NCI-H524 treated with DMSO at 0.1 percent for 48 hours (cell line): ENCODE results near the gene STIM2.
"Not testable (repeated sequence)": the region's sequence is repeated elsewhere in the genome, so short reads cannot be mapped to it uniquely, and the experiment has no call there.

Source experiments
- DNase-seq: peaks from one replicate; lab custom pipeline; 2025; lab: John Stamatoyannopoulos, UW

STIM2 gene

DNA sequence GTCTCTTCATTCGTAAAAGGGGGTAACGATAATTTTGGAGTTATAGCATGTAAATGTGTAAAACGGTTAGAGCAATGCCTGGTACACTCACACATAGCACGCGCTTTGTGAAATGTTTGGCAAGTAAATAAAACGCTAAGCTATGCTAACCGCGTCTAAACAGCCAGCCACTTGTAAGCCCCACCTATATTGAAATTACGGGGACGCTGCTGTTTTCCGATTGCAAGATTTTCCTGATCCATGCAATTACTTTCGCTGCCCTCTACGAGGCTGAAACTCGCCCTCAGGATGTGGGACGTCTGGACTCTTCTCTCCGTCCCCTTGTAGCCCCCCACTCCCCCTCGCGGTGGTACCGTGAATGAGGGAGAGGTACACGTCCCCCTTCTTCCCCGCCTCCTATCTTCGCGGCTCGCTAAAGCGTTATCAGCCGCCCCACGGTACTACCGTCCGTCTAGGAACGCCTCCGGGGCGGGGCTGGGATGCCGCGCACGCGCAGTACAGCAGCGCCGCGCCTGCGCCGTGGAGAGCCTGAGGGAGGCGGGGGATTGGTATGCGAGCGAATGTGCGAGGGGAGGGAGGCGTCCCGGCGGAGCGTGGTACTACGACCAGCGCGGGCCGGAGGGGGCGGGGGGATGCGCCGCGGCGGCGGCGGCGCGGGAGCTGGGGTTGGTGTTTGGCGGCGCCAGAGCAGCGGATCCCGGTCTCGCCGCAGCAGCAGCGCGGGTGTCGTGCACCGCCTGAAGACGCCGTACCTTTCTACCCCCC is at the start of gene STIM2:
TSS of gene STIM2 (plus strand) at position 685 of the 765 bp plus-strand sequence.
- peak; percentile 89 for DNase-seq

DNA sequence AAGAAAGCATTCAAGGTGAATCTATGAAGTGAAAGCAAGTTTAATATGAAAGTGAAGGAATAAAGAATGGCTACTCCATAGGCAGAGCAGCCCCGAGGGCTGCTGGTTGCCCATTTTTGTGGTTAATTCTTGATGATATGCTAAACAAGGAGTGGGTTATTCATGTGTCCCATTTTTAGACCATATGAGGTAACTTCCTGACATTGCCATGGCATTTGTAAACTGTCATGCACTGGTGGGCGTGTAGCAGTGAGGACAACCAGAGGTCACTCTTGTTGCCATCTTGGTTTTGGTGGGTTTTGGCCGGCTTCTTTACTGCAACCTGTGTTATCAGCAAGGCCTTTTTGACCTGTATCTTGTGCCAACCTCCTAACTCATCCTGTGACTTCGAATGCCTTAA is 49.1 kb upstream of the STIM2 start:
- not testable (repeated sequence) for DNase-seq

DNA sequence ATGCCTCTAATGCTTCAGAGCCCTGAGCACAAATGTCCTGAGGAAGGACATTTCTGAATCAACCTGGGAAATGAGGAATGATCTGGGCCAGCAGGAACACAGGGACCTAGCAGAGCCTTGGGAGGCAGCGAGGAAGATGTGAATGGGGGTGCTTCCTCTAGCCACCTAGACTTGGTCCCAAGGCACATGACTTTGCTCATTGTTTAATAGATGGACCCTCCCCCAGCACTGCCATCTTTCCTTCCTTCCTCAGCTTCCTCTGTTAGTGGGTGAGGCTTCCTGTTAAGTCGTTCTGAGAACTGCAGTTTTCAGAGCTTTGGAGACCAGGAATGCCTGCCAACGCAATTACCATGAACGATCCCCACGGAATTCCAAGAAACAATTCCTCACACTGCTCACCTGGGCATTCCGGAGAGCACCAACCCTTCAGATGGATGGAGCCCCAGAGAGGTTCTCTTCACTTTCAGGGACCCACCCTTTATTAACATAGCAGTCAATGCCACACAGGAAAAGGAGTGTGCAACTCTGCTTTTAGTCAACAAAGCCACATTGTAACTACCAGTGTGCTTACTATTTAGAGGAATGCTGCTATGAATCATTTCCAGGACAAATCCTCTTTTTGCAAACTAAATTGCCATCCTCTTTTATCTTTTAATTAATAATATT is 48.5 kb upstream of the STIM2 start:
- DNase-seq, result no peak

DNA sequence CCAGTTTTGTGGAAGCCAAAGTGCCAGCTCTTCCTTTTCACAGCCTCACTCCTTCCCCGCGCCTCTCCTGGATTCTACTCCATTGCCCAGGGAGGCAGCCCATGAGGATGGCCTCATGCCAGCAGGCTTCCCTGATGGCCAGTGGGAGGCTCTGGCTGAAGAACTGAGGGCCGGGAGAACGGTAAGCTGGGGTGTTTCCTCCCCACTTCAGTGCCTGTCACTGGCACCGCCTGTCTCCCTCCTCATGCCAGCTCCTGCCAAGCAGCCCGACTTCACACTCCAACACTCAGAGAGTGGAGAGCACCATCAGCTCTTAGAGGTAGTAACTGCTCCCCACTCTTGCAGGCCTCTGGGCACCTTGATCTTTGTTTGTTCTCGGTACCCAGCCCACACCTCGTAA is 46.9 kb upstream of the STIM2 start:
- DNase-seq, result no peak

DNA sequence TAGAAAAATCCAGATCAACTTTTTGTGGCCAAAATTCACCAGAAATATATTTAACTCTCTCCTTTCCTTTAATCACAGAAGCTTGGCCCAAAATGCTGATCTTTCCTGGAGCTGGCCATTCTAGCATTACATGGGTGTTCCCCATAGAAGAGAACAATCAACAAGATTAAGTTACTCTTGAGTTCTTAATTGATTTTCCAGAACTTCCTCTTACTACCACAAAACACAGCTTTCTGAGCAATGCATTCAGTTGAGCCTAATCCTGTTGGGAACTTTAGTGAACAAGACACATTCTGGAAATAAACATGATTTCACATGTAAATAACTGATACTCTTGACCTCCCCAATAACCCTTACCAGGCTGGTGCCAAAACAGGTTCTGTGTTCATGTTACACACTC is 45.4 kb upstream of the STIM2 start:
- no peak for DNase-seq

DNA sequence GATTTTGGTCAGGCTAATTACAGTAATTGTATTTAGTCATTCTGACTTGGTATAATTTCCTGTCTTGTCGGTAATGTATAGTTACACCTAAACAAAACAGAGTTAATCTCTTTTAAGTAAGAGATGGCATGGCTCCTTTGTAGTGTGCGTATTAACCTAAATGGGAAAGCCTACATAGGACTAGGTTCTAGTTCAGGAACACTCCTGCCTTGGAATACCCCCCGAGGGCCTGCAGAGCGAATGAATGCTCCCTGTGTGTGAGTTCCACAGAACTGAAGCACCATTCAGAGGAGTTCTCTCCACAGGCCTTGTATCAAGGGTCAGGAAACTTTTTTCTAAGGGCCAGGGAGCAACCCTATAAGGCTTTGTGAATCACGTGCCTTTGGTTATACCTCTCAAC is 44.9 kb upstream of the STIM2 start:
- no peak for DNase-seq

DNA sequence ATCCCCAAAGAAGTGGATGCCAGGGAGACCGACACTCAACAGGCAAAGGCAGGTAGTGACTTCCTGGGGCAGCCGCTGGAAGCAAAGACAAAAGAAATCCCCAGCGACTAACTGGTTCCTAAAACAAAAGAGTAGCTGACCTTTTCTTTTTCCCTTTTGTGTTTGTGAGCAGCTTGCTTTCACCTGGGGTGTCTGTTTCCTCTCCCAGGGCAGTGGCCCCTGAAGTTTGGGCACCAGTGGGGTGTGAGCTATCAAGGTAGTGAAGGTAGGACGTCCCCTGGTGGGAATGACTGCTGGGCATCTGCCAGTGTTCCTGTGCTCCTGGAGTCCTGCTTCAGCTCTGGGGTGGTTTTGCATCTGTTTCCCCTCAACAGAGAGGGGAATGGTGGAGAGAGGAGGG is 41.6 kb upstream of the STIM2 start:
- no peak for DNase-seq

DNA sequence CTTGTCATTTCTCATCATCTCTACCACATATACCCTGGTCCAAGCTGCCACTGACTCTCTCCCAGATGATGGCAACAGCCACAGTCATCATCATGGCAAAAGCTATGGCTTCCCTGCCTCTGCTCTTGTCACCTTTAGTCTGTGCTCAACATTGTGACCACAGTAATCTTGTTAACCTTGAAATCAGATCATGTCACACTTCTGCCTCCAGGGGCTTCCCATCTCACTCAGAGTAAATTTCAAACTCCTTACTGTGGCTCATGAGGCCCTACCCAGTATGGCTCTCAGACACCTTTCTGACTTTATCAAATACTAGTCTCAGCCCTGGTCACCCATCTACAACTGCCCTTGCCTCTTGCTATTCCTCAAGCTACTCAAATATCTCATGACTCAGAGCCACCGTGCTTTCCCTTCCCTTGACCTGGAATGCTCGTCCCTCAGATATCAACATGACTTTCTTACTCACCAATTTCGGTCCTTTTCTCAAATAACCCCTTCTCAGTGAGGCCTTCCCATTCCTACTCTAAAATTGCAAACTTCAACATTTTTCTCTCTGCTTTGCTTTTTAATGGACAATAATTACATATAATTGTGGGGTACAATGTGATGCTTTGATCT is 41.1 kb upstream of the STIM2 start:
- DNase-seq, result no peak

DNA sequence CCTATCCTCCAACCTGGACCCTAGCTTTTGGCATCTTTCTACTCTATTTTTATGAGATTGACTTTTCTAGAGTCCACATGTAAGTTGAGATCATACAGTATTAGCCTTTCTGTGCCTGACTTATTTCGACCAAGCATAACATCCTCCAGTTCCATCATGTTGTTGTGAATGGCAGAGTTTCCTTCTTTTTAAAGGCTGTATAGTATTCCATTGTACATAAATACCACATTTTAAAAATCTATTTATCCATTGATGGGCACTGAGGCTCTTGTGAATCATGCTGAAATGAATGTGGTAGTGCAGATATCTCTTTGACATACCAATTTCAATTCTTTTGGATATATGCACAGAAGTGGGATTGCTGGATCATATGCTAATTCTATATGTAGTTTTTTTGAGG is 40.3 kb upstream of the STIM2 start:
- no peak for DNase-seq

DNA sequence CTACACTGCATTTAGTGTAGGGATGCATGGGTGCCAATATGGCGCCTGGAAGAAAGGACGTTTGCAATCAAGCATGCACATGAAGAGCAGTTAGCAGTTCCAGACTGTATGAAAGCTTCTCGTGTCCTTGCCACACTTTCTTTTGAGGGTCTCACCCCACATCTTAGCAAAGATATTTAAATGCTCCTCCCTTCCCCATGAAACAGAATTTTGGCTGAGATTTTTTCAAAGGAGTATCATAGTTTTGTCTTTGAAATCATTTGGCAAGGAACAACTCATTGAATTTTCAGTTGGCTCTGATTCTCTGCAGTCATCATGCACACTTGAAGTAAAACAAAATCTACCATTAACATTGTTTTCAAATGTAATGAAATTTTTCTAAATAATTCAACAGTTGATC is 39.6 kb upstream of the STIM2 start:
- DNase-seq, result no peak

DNA sequence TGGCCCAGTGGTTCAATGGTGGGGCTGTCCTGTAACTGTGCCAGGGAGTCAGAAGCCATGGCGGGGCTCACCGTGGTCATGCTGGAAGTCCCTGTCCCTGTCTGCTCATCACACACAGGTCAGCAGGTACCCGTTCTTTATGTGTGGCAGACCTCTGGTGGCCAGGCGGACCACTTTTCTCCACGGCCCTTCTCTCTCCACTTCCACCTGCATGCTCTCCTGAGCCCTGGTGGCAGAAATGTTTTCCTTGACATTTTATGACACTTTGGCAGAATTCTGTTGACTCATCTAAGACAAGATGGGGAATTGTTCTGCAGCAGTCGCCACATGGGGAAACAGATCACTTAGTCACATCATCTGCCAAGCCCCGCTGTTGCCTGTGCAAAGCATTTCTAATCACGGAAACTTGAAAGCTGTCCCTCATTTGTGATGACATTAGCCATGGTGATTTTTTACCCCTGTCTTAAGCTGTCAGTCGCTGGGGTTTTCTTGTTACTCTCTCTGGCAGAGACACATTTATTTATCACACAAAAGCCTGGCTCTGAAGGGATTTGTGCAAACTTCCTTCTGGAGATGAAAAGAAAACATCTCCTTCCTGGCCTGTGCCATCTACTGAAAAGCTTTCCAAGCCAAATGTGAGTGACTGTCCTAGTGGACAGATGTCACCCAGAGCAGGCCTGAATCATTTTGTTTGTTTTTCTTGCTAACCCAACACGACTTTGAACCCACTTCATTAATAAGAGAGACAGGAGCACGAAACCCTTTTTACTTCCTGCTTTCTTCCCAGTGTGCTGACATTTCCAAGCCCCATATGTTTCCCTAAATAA is 38.8 kb upstream of the STIM2 start:
- no peak for DNase-seq

DNA sequence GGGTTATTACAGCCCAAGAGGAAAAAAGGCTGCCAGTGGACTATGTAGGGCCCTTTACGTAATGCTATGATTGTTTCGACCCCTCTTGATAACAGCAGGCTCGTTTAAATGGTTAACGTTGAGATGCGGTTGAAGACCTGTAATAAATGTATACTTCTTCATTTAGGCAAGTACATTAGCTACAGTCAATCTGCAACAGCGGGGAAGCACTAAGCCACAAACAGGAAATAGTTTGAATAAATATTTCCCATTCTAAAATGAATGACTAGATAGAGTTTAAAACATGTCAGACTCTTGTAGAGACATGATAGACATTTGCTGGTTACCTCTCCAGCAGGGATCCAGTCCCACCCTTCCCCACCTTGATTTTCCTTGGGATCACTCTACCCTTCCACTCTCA is 38.1 kb upstream of the STIM2 start:
- DNase-seq, result no peak

DNA sequence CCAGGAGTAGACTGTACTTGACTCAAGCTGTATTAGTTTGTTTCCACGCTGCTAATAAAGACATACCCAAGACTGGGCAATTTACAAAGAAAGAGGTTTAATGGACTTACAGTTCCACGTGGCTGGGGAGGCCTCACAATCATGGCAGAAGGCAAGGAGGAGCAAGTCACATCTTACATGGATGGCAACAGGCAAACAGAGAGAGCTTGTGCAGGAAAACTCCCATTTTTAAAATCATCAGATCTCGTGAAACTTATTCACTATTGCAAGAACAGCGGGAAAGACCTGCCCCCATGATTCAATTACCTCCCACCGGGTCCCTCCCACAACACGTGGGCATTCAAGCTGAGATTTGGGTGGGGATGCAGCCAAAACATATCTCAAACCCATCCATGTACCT is 37.7 kb upstream of the STIM2 start:
- DNase-seq, result not testable (repeated sequence)

DNA sequence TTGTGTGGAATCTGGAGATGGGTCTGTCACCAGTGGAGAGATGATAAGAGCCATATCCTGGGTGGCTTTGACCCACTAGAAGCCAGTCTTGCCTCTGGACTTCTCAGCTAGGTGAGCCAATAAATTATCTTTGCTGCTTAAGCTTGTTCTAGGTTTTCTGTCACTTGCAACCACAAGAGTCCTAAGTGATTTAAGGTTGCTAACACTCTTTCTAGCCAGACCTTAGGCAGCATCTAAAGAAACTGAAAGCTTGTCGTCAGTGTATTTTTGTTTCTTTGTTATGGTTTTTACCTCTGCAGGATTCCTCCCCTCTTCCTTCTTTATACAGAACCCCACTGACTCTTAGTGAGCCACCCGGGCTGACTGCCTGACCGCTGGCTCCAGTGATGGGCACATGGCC is 37.1 kb upstream of the STIM2 start:
- no peak for DNase-seq

DNA sequence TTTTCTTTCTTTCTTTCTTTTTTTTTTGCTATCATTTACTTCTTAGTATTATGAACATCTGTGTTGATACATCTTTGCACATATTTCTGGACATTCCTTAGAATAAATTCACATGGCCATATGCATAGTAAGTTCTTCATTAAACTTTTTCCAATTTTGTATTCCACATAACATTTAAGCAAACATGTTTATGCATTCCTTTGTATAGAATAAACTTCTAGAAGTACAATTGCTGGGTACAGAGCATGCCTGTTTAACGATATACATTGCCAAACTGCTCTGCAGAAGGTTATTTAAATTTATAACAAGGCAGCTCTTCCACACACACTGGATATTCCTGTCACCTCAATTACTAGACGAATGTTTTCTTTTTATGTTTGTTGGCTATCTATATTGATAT is 36.0 kb upstream of the STIM2 start:
- no peak for DNase-seq

DNA sequence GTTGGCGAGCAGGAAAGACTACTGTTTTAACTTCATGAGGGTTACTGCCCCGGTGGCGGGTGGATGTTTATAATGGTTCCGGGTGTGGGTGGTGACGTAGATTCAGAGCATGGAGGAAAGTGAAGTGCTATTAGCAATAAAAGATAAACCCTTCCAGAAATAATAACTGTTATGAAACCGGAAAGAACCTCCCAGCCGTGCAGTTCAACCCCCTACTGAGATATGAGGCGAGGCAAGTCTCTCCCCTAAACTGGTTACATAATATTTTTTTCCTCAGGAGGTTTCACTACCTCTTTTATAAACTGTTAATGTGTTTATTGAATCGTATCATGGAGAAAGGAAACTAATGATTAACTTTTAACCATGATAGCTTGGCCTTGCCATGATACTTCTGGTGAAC is 33.9 kb upstream of the STIM2 start:
- DNase-seq, result no peak

DNA sequence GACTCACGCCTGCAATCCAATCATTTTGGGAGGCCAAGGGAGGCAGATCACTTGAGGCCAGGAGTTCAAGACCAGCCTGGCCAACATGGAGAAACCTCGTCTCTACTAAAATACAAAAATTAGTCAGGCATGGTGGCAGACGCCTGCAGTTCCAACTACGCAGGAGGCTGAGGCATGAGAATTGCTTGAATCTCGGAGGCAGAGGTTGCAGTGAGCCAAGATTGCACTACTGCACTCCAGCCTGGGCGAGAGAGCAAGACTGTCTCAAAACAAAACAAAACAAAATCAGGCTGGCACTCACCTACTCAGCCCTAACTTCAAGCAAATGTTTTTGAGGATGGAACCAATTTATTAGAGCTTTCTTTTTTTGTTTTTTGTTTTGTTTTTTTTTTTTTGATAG is 33.3 kb upstream of the STIM2 start:
- not testable (repeated sequence) for DNase-seq

DNA sequence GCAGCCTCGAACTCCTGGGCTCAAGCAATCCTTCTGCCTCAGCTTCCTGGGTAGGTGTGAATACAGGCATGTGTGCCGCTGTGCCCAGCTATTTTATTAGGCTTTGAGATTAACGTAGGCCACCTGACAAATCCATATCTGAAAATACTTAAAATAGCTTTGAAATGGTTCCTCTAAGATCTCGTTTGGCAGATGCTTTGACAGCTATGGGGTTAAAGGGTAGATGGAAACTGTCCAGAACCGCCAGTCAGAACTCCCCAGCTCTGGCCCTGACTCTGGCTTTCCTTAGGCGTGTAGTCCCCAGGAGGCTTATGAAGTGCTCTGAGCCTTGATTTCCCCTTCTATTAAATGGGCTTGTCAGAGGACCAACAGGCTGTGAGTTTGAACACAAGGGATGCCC is 32.8 kb upstream of the STIM2 start:
- DNase-seq, result no peak

DNA sequence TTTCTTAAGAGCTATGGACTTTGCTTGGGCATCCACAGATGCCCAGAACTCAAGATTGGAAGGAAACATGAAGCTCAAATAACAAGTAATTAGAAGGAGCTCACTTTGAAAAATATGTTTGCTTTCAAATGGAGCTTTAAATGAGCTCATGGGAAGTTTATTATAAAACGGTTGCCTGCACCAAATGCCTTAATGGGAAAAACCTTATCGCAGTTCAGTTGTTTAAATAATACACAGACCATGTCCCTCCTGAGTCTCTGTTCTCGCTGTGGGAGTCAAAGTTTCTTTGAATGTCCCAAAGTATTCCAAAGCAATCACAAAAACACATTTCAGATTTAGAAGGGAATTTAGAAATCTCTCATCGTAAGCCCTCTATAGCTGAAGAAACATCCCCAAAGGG is 31.6 kb upstream of the STIM2 start:
- no peak for DNase-seq

DNA sequence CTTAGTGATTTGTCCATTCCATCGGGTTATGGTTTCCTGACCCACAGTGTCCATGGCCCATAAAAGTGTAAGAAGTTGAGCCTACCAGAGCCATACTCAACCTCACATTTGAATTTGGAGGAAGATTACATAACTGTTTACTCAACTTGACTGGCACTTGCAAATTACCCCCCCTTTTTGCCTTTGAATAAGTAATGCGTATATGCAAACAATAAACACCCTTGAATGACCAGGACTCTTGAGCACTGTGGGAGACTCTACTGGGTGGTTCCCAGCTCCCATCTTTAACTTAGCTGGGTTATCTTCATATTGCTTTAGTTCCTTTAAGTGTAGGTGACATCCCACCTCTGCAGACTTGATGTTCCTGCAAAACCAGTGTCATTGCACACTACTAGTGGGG is 30.6 kb upstream of the STIM2 start:
- no peak for DNase-seq

DNA sequence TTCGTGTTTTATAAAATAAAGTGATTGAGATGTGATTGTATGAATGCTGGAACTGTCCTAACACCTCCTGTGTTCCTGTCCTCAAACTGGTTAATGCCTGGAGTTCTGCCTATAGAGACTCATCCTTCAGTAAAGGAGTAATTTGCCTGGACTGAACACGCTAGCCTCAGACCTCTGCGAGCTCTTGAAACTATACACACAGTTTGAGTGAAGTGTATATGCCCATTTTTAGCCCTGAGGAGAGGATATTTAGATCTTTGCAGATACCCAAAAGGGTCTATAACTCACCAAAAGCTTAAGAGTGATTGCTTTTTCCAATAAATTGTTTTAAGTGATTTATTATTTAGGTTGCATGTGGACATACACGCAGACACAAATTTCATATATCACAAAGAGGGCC is 29.9 kb upstream of the STIM2 start:
- no peak for DNase-seq

DNA sequence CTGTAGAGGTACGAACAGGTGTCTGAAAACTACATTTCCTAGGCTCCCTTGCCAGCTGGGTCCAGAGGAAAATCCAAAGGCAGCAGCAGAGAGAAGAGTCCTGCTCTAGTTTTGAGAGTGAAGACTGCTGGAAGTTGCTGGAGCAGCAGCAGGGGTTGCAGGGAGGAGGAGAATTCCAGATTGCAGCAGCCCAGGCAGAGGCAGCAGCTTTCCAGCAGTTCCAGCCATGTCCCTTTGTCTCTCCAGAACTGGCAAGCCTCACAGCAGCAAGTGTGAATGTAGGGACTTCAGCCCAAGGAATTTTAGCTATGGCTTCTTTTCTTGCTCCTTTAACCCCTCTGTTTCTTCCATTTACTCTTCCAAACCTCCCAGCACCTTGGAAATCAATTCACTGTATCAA is 24.1 kb upstream of the STIM2 start:
- no peak for DNase-seq
